Adrenal gland (tissue), 12 donors: ENCODE data around the gene NINJ1. TPM values are rescaled to one million over a fixed set of nuclear protein-coding genes. Genes with fewer than 3 reads are reported as not detected.

Experiments used
- DNase-seq, 7 donors: peaks; one replicate each; pipeline ENCODE4 v3.0.0-alpha.2; 2019 to 2020
- H3K27ac ChIP-seq, 5 donors: fragments of 200-600 bp; sonication (generic) in 4 of 5; 1 replicate in 3 of 5; 2 replicates in 2 of 5; pipeline versions ENCODE4 v1.5.1 to v1.8.0; 2016 to 2020; ENCODE audit warnings: mild to moderate bottlenecking in 1 of 5
- H3K27me3 ChIP-seq: fragments of 200-600 bp; 2 replicates; pipeline ENCODE4 v1.8.0; 2021
- H3K36me3 ChIP-seq, 2 donors: fragments of 200-600 bp; replicated peaks in 1 of 2; 1 replicate in 1 of 2; 2 replicates in 1 of 2; pipeline versions ENCODE4 v1.5.1 to v1.8.0; 2018 to 2022
- H3K4me1 ChIP-seq, 2 donors: fragments of 200-600 bp; replicated peaks in 1 of 2; 1 replicate in 1 of 2; 2 replicates in 1 of 2; pipeline versions ENCODE4 v1.5.1 to v1.8.0; 2018 to 2021
- H3K4me3 ChIP-seq, 4 donors: fragments of 200-600 bp; sonication (generic) in 3 of 4; one replicate each; pipeline ENCODE4 v1.5.1; 2016 to 2018
- H3K9me3 ChIP-seq, 3 donors: fragments of 200-600 bp; sonication (generic) in 1 of 3; replicated peaks in 1 of 3; 1 replicate in 2 of 3; 2 replicates in 1 of 3; pipeline versions ENCODE4 v1.5.1 to v1.8.0; 2016 to 2021
- POLR2A ChIP-seq, 2 donors: fragments of 450-650 bp; IDR thresholded peaks; one replicate each; pipeline ENCODE4 v1.6.1; 2017; ENCODE audit warnings: antibody characterized with exemption in 2 of 2, mild to moderate bottlenecking in 2 of 2, moderate library complexity in 1 of 2
- WGBS, 4 donors: extraction: QIAGEN DNeasy Blood & Tissue Kit in 2 of 4; methylation state at CpG; one replicate each; pipeline versions ENCODE4 v1.1.5 to v1.1.7; 2013 to 2017; 5-methylcytosine and 5-hydroxymethylcytosine counted together
- intact Hi-C, 2 donors: fragments of 100-400 bp; cut with DNase I; formaldehyde crosslinking; loops; one replicate each; pipeline versions ENCODE4 v1.14.1 to v1.15.0; 2022 to 2023
- polyA plus RNA-seq, 3 donors: library from polyadenylated mRNA; stranded (reverse); fragments of 200-250 nt in 2 of 3; fragments of 350-450 nt in 1 of 3; fragmentation: Illumina TruSeq in 1 of 3; extraction: RNeasy Lipid Tissue Mini Kit (QIAGEN cat#74804) in 1 of 3; gene quantifications; one replicate each; pipeline ENCODE4 v1.2.3, GENCODE V29; 2013 to 2014
- total RNA-seq, 9 donors: library from RNA; depleted of rRNA in 4 of 9; stranded (reverse); fragments of >200 nt in 4 of 9; fragments of 120-200 nt in 1 of 9; fragmentation: NEBNext Ultra II Directional in 1 of 9; extraction: Animal tissue kit (Norgen Biotek cat#: 25700) in 1 of 9; gene quantifications; one replicate each; pipeline versions ENCODE4 v1.1.0 to v1.2.4, GENCODE V29; 2013 to 2023
- TF ChIP-seq, protein P1 (sequence below), 6 experiments: fragments of 450-650 bp in 4 of 6; fragments of 200-600 bp in 2 of 6; sonication (generic) in 1 of 6; IDR thresholded peaks; 1 replicate in 5 of 6; 2 replicates in 1 of 6; pipeline versions ENCODE4 v1.5.1 to v1.8.0; 2016 to 2021; ENCODE audit warnings: antibody characterized with exemption in 6 of 6, mild to moderate bottlenecking in 2 of 6, moderate library complexity in 1 of 6
- donor health status: healthy with polysubstance abuse.
- donor health status: Bipolar disorder and iron deficiency.
- donor health status: DM: yes; HTN: yes; CAD: no.
- donor health status: DM: no; HTN: no; CAD: no.
- donor health status: DM: no; HTN: no; CAD: no.
- donor health status: DM: yes; HTN: yes; CAD: no.

Gene NINJ1
- total and polyA plus RNA-seq, 12 donors, result 25.6 to 339 (median 161) TPM

DNA sequence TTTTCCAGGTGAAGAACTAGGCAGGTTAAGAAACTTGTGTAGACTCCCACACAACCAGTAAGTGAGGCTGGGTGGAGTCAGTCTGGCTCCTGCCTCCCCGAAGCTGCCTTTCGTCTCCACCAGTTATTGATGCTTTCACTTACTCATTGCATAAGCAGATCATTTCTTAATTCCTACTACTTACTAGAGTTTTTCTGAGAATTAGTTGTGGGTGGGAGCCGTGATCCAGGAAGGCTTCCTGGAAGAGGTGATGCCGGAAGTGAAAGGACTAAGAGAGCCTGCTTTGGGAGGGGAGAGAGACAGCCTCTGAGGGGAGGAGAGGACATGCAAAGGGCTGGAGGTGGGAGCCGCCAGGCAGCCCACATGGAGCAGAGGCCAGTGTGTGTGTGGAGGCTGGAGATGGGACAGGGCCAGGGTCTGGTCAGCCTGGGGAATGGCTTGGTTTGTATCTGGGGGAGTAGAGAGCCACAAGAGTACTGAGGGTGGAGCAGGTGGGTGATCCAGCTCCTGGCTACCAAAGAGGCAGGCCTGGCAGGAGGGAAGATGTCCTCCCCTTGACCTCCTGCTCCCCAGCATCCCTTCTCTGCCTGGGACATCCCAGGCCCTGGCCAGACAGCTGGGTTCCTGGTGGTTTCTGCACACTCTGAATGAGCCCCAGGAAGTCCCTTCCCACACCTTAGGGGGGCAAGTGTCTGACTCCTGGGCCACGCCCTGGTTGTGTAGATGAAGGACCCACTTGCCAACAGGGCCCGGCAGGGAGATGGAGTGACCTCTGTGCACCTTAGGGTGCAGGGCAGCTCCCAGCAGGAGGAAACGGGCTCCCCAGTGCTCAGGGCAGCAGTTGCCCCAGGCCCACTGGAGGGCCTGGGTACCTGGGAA lies 50.2 kb downstream of the NINJ1 start:
- Histone ChIP-seq H3K27me3 (no peaks in the 10 kb centered on the region), H3K36me3 (no peaks in the 10 kb centered on the region), H3K9me3 (no peaks in the 10 kb centered on the region), H3K4me3 (no peak overlapping the region), H3K27ac (no peak overlapping the region), H3K4me1 (no peaks in the 10 kb centered on the region)
- intact Hi-C loops, result no loop called here
- WGBS, 4 donors, result 82 to 89% (median 87%) methylated on average over 6 to 8 of the region's 8 CpGs
- DNase-seq, result peak in 4 of 7 donors; percentile 8 to 38 (median 12)
- TF ChIP-seq, protein P1, sequence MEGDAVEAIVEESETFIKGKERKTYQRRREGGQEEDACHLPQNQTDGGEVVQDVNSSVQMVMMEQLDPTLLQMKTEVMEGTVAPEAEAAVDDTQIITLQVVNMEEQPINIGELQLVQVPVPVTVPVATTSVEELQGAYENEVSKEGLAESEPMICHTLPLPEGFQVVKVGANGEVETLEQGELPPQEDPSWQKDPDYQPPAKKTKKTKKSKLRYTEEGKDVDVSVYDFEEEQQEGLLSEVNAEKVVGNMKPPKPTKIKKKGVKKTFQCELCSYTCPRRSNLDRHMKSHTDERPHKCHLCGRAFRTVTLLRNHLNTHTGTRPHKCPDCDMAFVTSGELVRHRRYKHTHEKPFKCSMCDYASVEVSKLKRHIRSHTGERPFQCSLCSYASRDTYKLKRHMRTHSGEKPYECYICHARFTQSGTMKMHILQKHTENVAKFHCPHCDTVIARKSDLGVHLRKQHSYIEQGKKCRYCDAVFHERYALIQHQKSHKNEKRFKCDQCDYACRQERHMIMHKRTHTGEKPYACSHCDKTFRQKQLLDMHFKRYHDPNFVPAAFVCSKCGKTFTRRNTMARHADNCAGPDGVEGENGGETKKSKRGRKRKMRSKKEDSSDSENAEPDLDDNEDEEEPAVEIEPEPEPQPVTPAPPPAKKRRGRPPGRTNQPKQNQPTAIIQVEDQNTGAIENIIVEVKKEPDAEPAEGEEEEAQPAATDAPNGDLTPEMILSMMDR (IDR thresholded peaks at IDR 0.05), result no peak
- TF ChIP-seq POLR2A (IDR thresholded peaks at IDR 0.05), result no peak

- Histone ChIP-seq H3K27me3 (no peaks in the 10 kb centered on the region), H3K36me3 (no peaks in the 10 kb centered on the region), H3K9me3 (no peaks in the 10 kb centered on the region), H3K27ac (no peak overlapping the region), H3K4me1 (no peaks in the 10 kb centered on the region), H3K4me3 (no peak overlapping the region)
- peak in 4 of 7 donors; percentile 12 to 34 (median 14) for DNase-seq
- TF ChIP-seq POLR2A (IDR thresholded peaks at IDR 0.05), result no peak
- TF ChIP-seq, protein P1 (IDR thresholded peaks at IDR 0.05), result no peak
- intact Hi-C loops, result no loop called here
- WGBS, 4 donors, result 71 to 86% (median 75%) methylated on average over 7 to 18 of the region's 18 CpGs
Measured at GRCh38 chr9:93082841-93083411, 51.1 kb downstream of the NINJ1 start.

DNA sequence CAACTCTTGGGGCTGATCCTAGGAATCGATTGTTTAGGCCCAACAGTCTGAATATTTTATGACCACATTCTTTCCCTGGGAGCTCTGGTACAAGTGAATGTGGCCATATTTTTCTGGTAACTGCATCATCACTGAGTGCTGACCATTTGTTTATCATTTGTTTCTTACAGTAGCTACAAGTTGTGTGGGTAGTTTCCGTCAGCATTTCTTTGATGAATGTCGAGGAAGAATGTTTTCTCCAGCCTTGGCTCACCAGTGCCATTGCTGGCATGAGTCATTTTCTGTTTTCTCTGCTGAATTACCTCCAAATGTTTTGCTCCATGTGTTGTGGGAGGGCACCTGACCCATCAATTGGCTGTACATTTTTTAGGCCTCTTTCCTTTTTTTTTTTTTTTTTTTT lies 52.1 kb downstream of the NINJ1 start:
- Histone ChIP-seq H3K27me3 (no peaks in the 10 kb centered on the region), H3K36me3 (no peaks in the 10 kb centered on the region), H3K4me1 (no peaks in the 10 kb centered on the region), H3K4me3 (no peak overlapping the region), H3K27ac (peak overlapping the region in 2 of 5 donors; percentile 31 to 75), H3K9me3 (no peaks in the 10 kb centered on the region)
- TF ChIP-seq, protein P1 (IDR thresholded peaks at IDR 0.05), result no peak
- no peak for TF ChIP-seq POLR2A (IDR thresholded peaks at IDR 0.05)
- peak in 6 of 7 donors; percentile 20 to 58 (median 52) for DNase-seq
- intact Hi-C loops, result no loop called here
- WGBS, 4 donors, result 55 to 66% (median 63%) methylated on average over 3 of the region's 3 CpGs

DNA sequence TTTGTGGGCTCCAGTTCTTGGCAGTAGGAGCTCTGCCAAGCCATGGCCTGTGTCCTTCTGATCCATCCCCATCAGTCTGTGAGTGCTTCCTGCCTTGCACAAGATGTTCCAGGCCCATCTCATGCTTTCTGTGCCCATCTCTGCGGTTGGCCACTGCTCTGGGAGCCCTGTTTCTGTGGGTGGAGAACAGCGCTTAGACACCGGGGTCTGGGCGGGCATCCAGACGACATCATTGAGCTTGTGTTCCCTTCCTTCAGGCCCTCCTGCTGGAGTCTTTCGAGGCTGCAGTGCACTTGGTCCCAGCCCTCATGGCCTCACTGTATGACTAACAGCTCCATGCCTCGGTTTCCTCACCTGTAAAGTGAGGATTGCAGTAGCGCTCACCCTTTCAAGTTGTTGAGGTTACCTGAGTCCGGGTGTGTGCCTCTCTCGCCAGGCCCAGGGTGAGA lies 52.9 kb downstream of the NINJ1 start:
- H3K4me3 ChIP-seq, result no peak overlapping the region
- no peaks in the 10 kb centered on the region for H3K36me3 ChIP-seq
- no peaks in the 10 kb centered on the region for H3K27me3 ChIP-seq
- no peaks in the 10 kb centered on the region for H3K9me3 ChIP-seq
- H3K27ac ChIP-seq, result peak overlapping the region in 1 of 5 donors; percentile 75
- peak in 2 of 7 donors; percentile 12 to 48 for DNase-seq
- WGBS, 4 donors, result 90 to 100% (median 93%) methylated on average over 6 to 10 of the region's 10 CpGs
- no peak for TF ChIP-seq POLR2A (IDR thresholded peaks at IDR 0.05)
- TF ChIP-seq, protein P1 (IDR thresholded peaks at IDR 0.05), result no peak
- no peaks in the 10 kb centered on the region for H3K4me1 ChIP-seq
- intact Hi-C loops, result no loop called here
